ENCODE results near the gene TBC1D10A. TPM values are rescaled to one million over a fixed set of nuclear protein-coding genes. Genes with fewer than 3 reads are reported as not detected.

The TBC1D10A gene
- polyA plus RNA-seq, 1 of the 3 experiments (the other 2 are of a cell fraction): 15.3 TPM

- TF ChIP-seq CTCF (IDR thresholded peaks at IDR 0.05) (no peak), GABPA (IDR thresholded peaks at IDR 0.05; ENCODE audit: low read depth) (no peak), IRF3 (IDR thresholded peaks at IDR 0.05; ENCODE audit: low read depth, low read length) (no peak), FOXM1 (IDR thresholded peaks at IDR 0.05; ENCODE audit: low read depth) (no peak), FOSL2 (IDR thresholded peaks at IDR 0.05; ENCODE audit: borderline replicate concordance, low read depth) (no peak), RFX5 (IDR thresholded peaks at IDR 0.05; ENCODE audit: low read length) (no peak), SMC3 (IDR thresholded peaks at IDR 0.05; ENCODE audit: low read depth, low read length) (no peak)
These were observed 3.5 kb downstream of the TBC1D10A start (continued) for GRCh38 chr22:30323246-30323645.

GRCh38 chr22:30321461-30321860, 5.3 kb downstream of the TBC1D10A start:
- ChIA-PET POLR2A (no interaction called here), CTCF (interaction anchor here (1.6 kb wide), 1 partner anchor 34 kb away, joined by 5 read pairs; no protein-coding TSS in a partner anchor)
- no peak overlapping the region for H2AFZ ChIP-seq (ENCODE audit: low read depth)
- no peak overlapping the region for H3K9ac ChIP-seq
- WGBS (ENCODE audit: low lambda C conversion rate): 100% methylated on average over 1 of the region's 2 CpGs
- H3K9me3 ChIP-seq: no peaks in the 10 kb centered on the region
- peaks cover 60% of the 10 kb centered on the region for H3K79me2 ChIP-seq (ENCODE audit: insufficient read depth)
- H4K20me1 ChIP-seq (ENCODE audit: insufficient read depth): peaks cover 42% of the 10 kb centered on the region
- peaks cover 0 to 6% of the 10 kb centered on the region in 2 experiments for H3K36me3 ChIP-seq (replicated peaks in 1 of 2; ENCODE audit: control insufficient read depth in 1 of 2, insufficient read depth in 2 of 2, low read length in 1 of 2)
- DNase-seq: no peak
- no peak overlapping the region for H3K27ac ChIP-seq (ENCODE audit: low read depth in 2 of 2, low read length in 1 of 2)
- H3F3A ChIP-seq (replicated peaks; ENCODE audit: insufficient read depth): no peaks in the 10 kb centered on the region
- H3K9me2 ChIP-seq: no peaks in the 10 kb centered on the region
- no peak overlapping the region for H3K4me3 ChIP-seq (ENCODE audit: low read depth in 2 of 2, low read length in 1 of 2)
- no peak overlapping the region for H3K4me2 ChIP-seq
- H3K27me3 ChIP-seq (ENCODE audit: insufficient read depth): no peaks in the 10 kb centered on the region
- peaks cover 0 to 19% of the 10 kb centered on the region in 2 experiments; a peak in 1 of 4 replicates for H3K4me1 ChIP-seq (ENCODE audit: control insufficient read depth in 1 of 2, insufficient read depth in 2 of 2, low read depth in 1 of 2, low read length in 1 of 2)
- TF ChIP-seq GABPA (IDR thresholded peaks at IDR 0.05; ENCODE audit: low read depth): no peak
- no peak for TF ChIP-seq NRF1 (IDR thresholded peaks at IDR 0.05; ENCODE audit: low read depth, low read length)

DNA sequence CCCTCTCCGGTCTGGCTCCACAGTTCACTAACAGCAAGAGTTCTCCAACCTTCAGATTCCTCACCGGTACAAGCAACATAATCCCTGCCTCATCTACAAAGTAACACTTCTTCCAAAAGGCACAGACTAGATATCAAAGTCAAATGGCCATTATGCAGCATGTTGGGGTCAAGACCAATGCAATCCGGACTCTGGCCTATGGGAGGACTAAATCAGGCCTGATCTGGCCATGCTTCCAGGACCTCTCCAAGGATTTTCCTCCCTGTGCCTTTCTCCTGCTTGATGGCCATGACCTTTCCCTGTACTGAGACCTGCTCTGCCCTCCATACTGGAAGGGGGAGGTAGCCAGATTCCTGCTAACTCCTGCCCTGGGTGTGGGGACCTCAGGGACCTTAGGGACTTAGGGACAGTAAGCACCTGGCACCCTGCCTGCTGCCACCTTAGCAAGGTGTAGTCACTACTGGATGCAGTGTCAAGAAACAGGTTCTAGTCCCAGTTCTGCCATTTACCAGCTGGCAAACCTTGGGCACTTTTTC, 6.7 kb downstream of the TBC1D10A start:
- H3K4me3 ChIP-seq (ENCODE audit: low read depth in 2 of 2, low read length in 1 of 2): no peak overlapping the region
- H3K27me3 ChIP-seq (ENCODE audit: insufficient read depth): no peaks in the 10 kb centered on the region
- H3F3A ChIP-seq (replicated peaks; ENCODE audit: insufficient read depth): no peaks in the 10 kb centered on the region
- no peak for TF ChIP-seq EZH2phosphoT487 (IDR thresholded peaks at IDR 0.05; ENCODE audit: borderline replicate concordance, low read depth)
- 96% methylated on average over 3 of the region's 3 CpGs for WGBS (ENCODE audit: low lambda C conversion rate)
- peaks cover 0 to 6% of the 10 kb centered on the region in 2 experiments for H3K36me3 ChIP-seq (replicated peaks in 1 of 2; ENCODE audit: control insufficient read depth in 1 of 2, insufficient read depth in 2 of 2, low read length in 1 of 2)
- ChIA-PET POLR2A (no interaction called here), CTCF (interaction anchor here (0.9 to 1.6 kb wide), 3 partner anchors 32 to 212 kb away, joined by 3 to 5 read pairs (median 3); no protein-coding TSS in a partner anchor)
- no peak for DNase-seq
- no peaks in the 10 kb centered on the region for H3K9me2 ChIP-seq
- no peak overlapping the region for H2AFZ ChIP-seq (ENCODE audit: low read depth)
- no peak overlapping the region for H3K27ac ChIP-seq (ENCODE audit: low read depth in 2 of 2, low read length in 1 of 2)
- no peak overlapping the region for H3K4me2 ChIP-seq
- no peak overlapping the region for H3K9ac ChIP-seq
- H3K9me3 ChIP-seq: no peaks in the 10 kb centered on the region
- peaks cover 61% of the 10 kb centered on the region; the same call in 1 of the 2 replicates for H3K79me2 ChIP-seq (ENCODE audit: insufficient read depth)
- H3K4me1 ChIP-seq (ENCODE audit: control insufficient read depth in 1 of 2, insufficient read depth in 2 of 2, low read depth in 1 of 2, low read length in 1 of 2): peaks cover 4 to 8% of the 10 kb centered on the region in 2 experiments; a peak in 1 of 4 replicates
- peaks cover 51% of the 10 kb centered on the region for H4K20me1 ChIP-seq (ENCODE audit: insufficient read depth)
